Activated T-cell treated with anti-CD3 and anti-CD28 coated beads, Interleukin-2, amount 50 U/mL, for 4 hours (primary cell): ENCODE data around the gene IGF2R. TPM values are rescaled to one million over a fixed set of nuclear protein-coding genes. Genes with fewer than 3 reads are reported as not detected.
"Not testable (repeated sequence)": the region's sequence is repeated elsewhere in the genome, so short reads cannot be mapped to it uniquely, and the experiment has no call there.

Source experiments
- ATAC-seq, 2 donors: fragments of 200-7000 bp; cut with Tn5 transposase; one replicate each; pipeline ENCODE4 v1.10.0; 2021
- DNase-seq: peaks from one replicate; pipeline ENCODE4 v3.0.0-alpha.2; 2020
- H3K27me3 Mint-ChIP-seq: one replicate; pipeline ENCODE4 v1.8.0; 2021; ENCODE audit warnings: low read depth, mixed read lengths
- H3K36me3 Mint-ChIP-seq: one replicate; pipeline ENCODE4 v1.8.0; 2022; ENCODE audit warnings: mixed read lengths; ENCODE audit not compliant: insufficient read depth
- H3K4me1 Mint-ChIP-seq: one replicate; pipeline ENCODE4 v1.8.0; 2021; ENCODE audit warnings: low read depth, mixed read lengths
- H3K4me3 Mint-ChIP-seq: one replicate; pipeline ENCODE4 v1.8.0; 2021; ENCODE audit warnings: mild to moderate bottlenecking, moderate library complexity, mixed read lengths
- H3K9me3 Mint-ChIP-seq: one replicate; pipeline ENCODE4 v1.8.0; 2021; ENCODE audit warnings: mixed read lengths
- total RNA-seq, 3 donors: library from RNA; stranded (reverse); gene quantifications; one replicate each; pipeline ENCODE4 v1.2.1, GENCODE V29; 2021

IGF2R gene
- 10 to 100 TPM; 44.9 to 65.3 (median 58.2) TPM for total RNA-seq

GRCh38 chr6:159968295-159969203 is at the start of gene IGF2R:
Gene IGF2R, plus strand, starts transcription at chr6:159969082. Its CDS starts 165 bp downstream, at chr6:159969247.
- Mint-ChIP-seq H3K27me3 (no peaks in the 10 kb centered on the region), H3K4me1 (peaks cover 39% of the 10 kb centered on the region), H3K9me3 (no peaks in the 10 kb centered on the region), H3K4me3 (peak within 1 kb of the TSS; percentile 95), H3K36me3 (peaks cover 2% of the 10 kb centered on the region)
- DNase-seq: peak; percentile 91
- ATAC-seq: peak; percentile 90 to 93

GRCh38 chr6:159919800-159920199 is 49.1 kb upstream of the IGF2R start:
- no peak for DNase-seq
- H3K36me3 Mint-ChIP-seq: no peaks in the 10 kb centered on the region

GRCh38 chr6:159924150-159924549 is 44.7 kb upstream of the IGF2R start:
- not testable (repeated sequence) for H3K36me3 Mint-ChIP-seq, H3K4me1 Mint-ChIP-seq, H3K4me3 Mint-ChIP-seq, H3K27me3 Mint-ChIP-seq, DNase-seq, ATAC-seq
- H3K9me3 Mint-ChIP-seq: peaks cover 13% of the 10 kb centered on the region

More at GRCh38 chr6:159919800-159920199, 49.1 kb upstream of the IGF2R start:
- H3K27me3 Mint-ChIP-seq: peaks cover 4% of the 10 kb centered on the region
- no peak overlapping the region for H3K4me3 Mint-ChIP-seq
- H3K4me1 Mint-ChIP-seq: no peaks in the 10 kb centered on the region
- H3K9me3 Mint-ChIP-seq: peaks cover 13% of the 10 kb centered on the region
- ATAC-seq: no peak

- no peak for DNase-seq
- H3K36me3 Mint-ChIP-seq: no peaks in the 10 kb centered on the region
- H3K27me3 Mint-ChIP-seq: peaks cover 4% of the 10 kb centered on the region
- H3K4me3 Mint-ChIP-seq: no peak overlapping the region
- no peak for ATAC-seq
- H3K9me3 Mint-ChIP-seq: peaks cover 10% of the 10 kb centered on the region
- H3K4me1 Mint-ChIP-seq: peaks cover 24% of the 10 kb centered on the region
Measured at GRCh38 chr6:159926542-159927203, 42.2 kb upstream of the IGF2R start.

- H3K36me3 Mint-ChIP-seq: no peaks in the 10 kb centered on the region
- H3K4me1 Mint-ChIP-seq: peaks cover 30% of the 10 kb centered on the region
- ATAC-seq (peak in 1 of 2 donors; percentile 25), DNase-seq (peak; percentile 39)
- H3K4me3 Mint-ChIP-seq: no peak overlapping the region
- H3K27me3 Mint-ChIP-seq: no peaks in the 10 kb centered on the region
- H3K9me3 Mint-ChIP-seq: no peaks in the 10 kb centered on the region
Measured at GRCh38 chr6:159929819-159930218, 39.1 kb upstream of the IGF2R start.

- no peak for DNase-seq
- Mint-ChIP-seq H3K36me3 (no peaks in the 10 kb centered on the region), H3K4me1 (peaks cover 30% of the 10 kb centered on the region), H3K9me3 (peaks cover 4% of the 10 kb centered on the region), H3K4me3 (no peak overlapping the region), H3K27me3 (no peaks in the 10 kb centered on the region)
- ATAC-seq: peak; percentile 92
Measured at GRCh38 chr6:159931112-159931511, 37.8 kb upstream of the IGF2R start.

- H3K9me3 Mint-ChIP-seq: peaks cover 4% of the 10 kb centered on the region
- no peak overlapping the region for H3K4me3 Mint-ChIP-seq
- no peaks in the 10 kb centered on the region for H3K36me3 Mint-ChIP-seq
- ATAC-seq (no peak), DNase-seq (no peak)
- H3K27me3 Mint-ChIP-seq: no peaks in the 10 kb centered on the region
- H3K4me1 Mint-ChIP-seq: peaks cover 30% of the 10 kb centered on the region
Measured at GRCh38 chr6:159931846-159932245, 37.0 kb upstream of the IGF2R start.

- no peak overlapping the region for H3K4me3 Mint-ChIP-seq
- H3K9me3 Mint-ChIP-seq: peaks cover 4% of the 10 kb centered on the region
- no peaks in the 10 kb centered on the region for H3K36me3 Mint-ChIP-seq
- no peak for ATAC-seq
- no peaks in the 10 kb centered on the region for H3K27me3 Mint-ChIP-seq
- H3K4me1 Mint-ChIP-seq: peaks cover 30% of the 10 kb centered on the region
- DNase-seq: no peak
Measured at GRCh38 chr6:159933077-159933476, 35.8 kb upstream of the IGF2R start.

GRCh38 chr6:159934181-159934580 is 34.7 kb upstream of the IGF2R start:
- Mint-ChIP-seq H3K36me3 (no peaks in the 10 kb centered on the region), H3K4me1 (peaks cover 29% of the 10 kb centered on the region), H3K4me3 (no peak overlapping the region), H3K27me3 (no peaks in the 10 kb centered on the region), H3K9me3 (peaks cover 4% of the 10 kb centered on the region)
- ATAC-seq (no peak), DNase-seq (no peak)

- H3K9me3 Mint-ChIP-seq: peaks cover 4% of the 10 kb centered on the region
- H3K4me3 Mint-ChIP-seq: no peak overlapping the region
- no peak for ATAC-seq
- no peaks in the 10 kb centered on the region for H3K27me3 Mint-ChIP-seq
- H3K36me3 Mint-ChIP-seq: no peaks in the 10 kb centered on the region
- peaks cover 20% of the 10 kb centered on the region for H3K4me1 Mint-ChIP-seq
- DNase-seq: no peak
Measured at GRCh38 chr6:159935065-159935464, 33.8 kb upstream of the IGF2R start.

GRCh38 chr6:159935633-159936032 is 33.2 kb upstream of the IGF2R start:
- Mint-ChIP-seq H3K4me1 (peaks cover 15% of the 10 kb centered on the region), H3K4me3 (no peak overlapping the region), H3K27me3 (no peaks in the 10 kb centered on the region), H3K36me3 (no peaks in the 10 kb centered on the region), H3K9me3 (peaks cover 4% of the 10 kb centered on the region)
- ATAC-seq (no peak), DNase-seq (no peak)

GRCh38 chr6:159939591-159940016 is 29.3 kb upstream of the IGF2R start:
- ATAC-seq (no peak), DNase-seq (no peak)
- Mint-ChIP-seq H3K36me3 (no peaks in the 10 kb centered on the region), H3K4me1 (no peaks in the 10 kb centered on the region), H3K27me3 (no peaks in the 10 kb centered on the region), H3K9me3 (peaks cover 10% of the 10 kb centered on the region), H3K4me3 (no peak overlapping the region)

GRCh38 chr6:159941286-159942113 is 27.4 kb upstream of the IGF2R start:
- H3K4me1 Mint-ChIP-seq: no peaks in the 10 kb centered on the region

GRCh38 chr6:159943101-159943632 is 25.7 kb upstream of the IGF2R start:
- no peaks in the 10 kb centered on the region for H3K27me3 Mint-ChIP-seq
- H3K36me3 Mint-ChIP-seq: no peaks in the 10 kb centered on the region
- no peaks in the 10 kb centered on the region for H3K4me1 Mint-ChIP-seq

More at GRCh38 chr6:159941286-159942113, 27.4 kb upstream of the IGF2R start:
- no peak overlapping the region for H3K4me3 Mint-ChIP-seq
- no peaks in the 10 kb centered on the region for H3K36me3 Mint-ChIP-seq
- ATAC-seq: peak; percentile 71 to 96
- H3K9me3 Mint-ChIP-seq: peaks cover 10% of the 10 kb centered on the region
- H3K27me3 Mint-ChIP-seq: no peaks in the 10 kb centered on the region
- DNase-seq: peak; percentile 7

More at GRCh38 chr6:159943101-159943632, 25.7 kb upstream of the IGF2R start:
- no peak for DNase-seq
- no peak for ATAC-seq
- Mint-ChIP-seq H3K4me3 (no peak overlapping the region), H3K9me3 (peaks cover 10% of the 10 kb centered on the region)
